CD4-positive, alpha-beta T cell (primary cell): ENCODE measurements around the gene DCPS. TPM values are rescaled to one million over a fixed set of nuclear protein-coding genes. Genes with fewer than 3 reads are reported as not detected.
A peak's percentile ranks its signal among the peaks of the same experiment; 100 is the strongest.

Experiments
- ATAC-seq: fragments of 200-7000 bp; cut with Tn5 transposase; one replicate; pipeline ENCODE4 v1.10.0; 2022; ENCODE audit warnings: mild to moderate bottlenecking; ENCODE audit not compliant: poor library complexity
- CTCF ChIA-PET: fragments of 350-600 bp; sonication (Branson Sonifier 250); formaldehyde crosslinking; loops from one replicate; lab custom pipeline; 2021; ENCODE audit warnings: antibody characterized with exemption, inconsistent platforms; lab: Charles Lee
- POLR2A ChIA-PET: fragments of 350-600 bp; sonication (Branson Sonifier 250); formaldehyde crosslinking; loops from one replicate; lab custom pipeline; 2021; ENCODE audit warnings: antibody characterized with exemption, inconsistent platforms; lab: Charles Lee
- DNase-seq, 14 experiments: peaks; one replicate each; pipeline ENCODE4 v3.0.0-alpha.2; 2013 to 2020; ENCODE audit warnings: mixed read lengths in 2 of 14
- H3K27ac ChIP-seq, 2 donors: one replicate each; pipeline versions ENCODE4 v1.5.1 to v1.7.0; 2013; ENCODE audit warnings: low read length in 2 of 2, low read depth in 1 of 2, mild to moderate bottlenecking in 1 of 2
- H3K27me3 ChIP-seq, 2 experiments: 1 replicate in 1 of 2; 2 replicates in 1 of 2; pipeline versions ENCODE4 v1.6.1 to v1.7.0; 2013; ENCODE audit warnings: low read length in 2 of 2, control low read depth in 1 of 2, mild to moderate bottlenecking in 1 of 2, moderate library complexity in 1 of 2; ENCODE audit not compliant: insufficient read depth in 2 of 2, control insufficient read depth in 1 of 2
- H3K36me3 ChIP-seq: one replicate; pipeline ENCODE4 v1.6.1; 2013; ENCODE audit warnings: low read length, control low read depth; ENCODE audit not compliant: insufficient read depth
- H3K4me1 ChIP-seq: one replicate; pipeline ENCODE4 v1.6.1; 2013; ENCODE audit warnings: low read length, control low read depth; ENCODE audit not compliant: insufficient read depth
- H3K4me3 ChIP-seq: one replicate; pipeline ENCODE4 v1.5.1; 2013; ENCODE audit warnings: mild to moderate bottlenecking, low read length, moderate library complexity
- H3K9me3 ChIP-seq, 2 experiments: 1 replicate in 1 of 2; 2 replicates in 1 of 2; pipeline versions ENCODE4 v1.6.1 to v1.7.0; 2013; ENCODE audit warnings: low read length in 2 of 2, mild to moderate bottlenecking in 2 of 2, control low read depth in 1 of 2, moderate library complexity in 1 of 2; ENCODE audit not compliant: control insufficient read depth in 1 of 2, insufficient read depth in 1 of 2
- H3K27ac Mint-ChIP-seq: one replicate; pipeline ENCODE4 v1.8.0; 2020; ENCODE audit warnings: mixed read lengths
- H3K27me3 Mint-ChIP-seq: one replicate; pipeline ENCODE4 v1.8.0; 2021; ENCODE audit warnings: mixed read lengths
- H3K36me3 Mint-ChIP-seq: one replicate; pipeline ENCODE4 v1.8.0; 2021; ENCODE audit warnings: low read depth, mixed read lengths
- H3K4me1 Mint-ChIP-seq: one replicate; pipeline ENCODE4 v1.8.0; 2021; ENCODE audit warnings: low read depth, mixed read lengths
- H3K4me3 Mint-ChIP-seq: one replicate; pipeline ENCODE4 v1.8.0; 2020; ENCODE audit warnings: mild to moderate bottlenecking, mixed read lengths
- H3K9me3 Mint-ChIP-seq: one replicate; pipeline ENCODE4 v1.8.0; 2020; ENCODE audit warnings: mixed read lengths
- intact Hi-C, 2 experiments: fragments of 100-400 bp; cut with DNase I in 1 of 2; cut with micrococcal nuclease in 1 of 2; formaldehyde crosslinking; loops; one replicate each; pipeline versions ENCODE4 v1.15.1 to v1.9.0; 2023 to 2025; cut with DNase I, micrococcal nuclease
- total RNA-seq, 174 experiments: library from RNA in 2 of 174; stranded (reverse) in 2 of 174; gene quantifications; one replicate each; pipeline ENCODE4 v1.2.3 and lab custom pipeline; 2021 to 2026
- TF ChIP-seq, protein P1 (sequence below): fragments of 200-600 bp; IDR thresholded peaks from one replicate; pipeline ENCODE4 v1.8.0; 2022; ENCODE audit warnings: antibody characterized with exemption, mild to moderate bottlenecking

The DCPS gene
- total RNA-seq, 2 experiments from 2014 or later = 6.2 to 6.3 TPM

DNA sequence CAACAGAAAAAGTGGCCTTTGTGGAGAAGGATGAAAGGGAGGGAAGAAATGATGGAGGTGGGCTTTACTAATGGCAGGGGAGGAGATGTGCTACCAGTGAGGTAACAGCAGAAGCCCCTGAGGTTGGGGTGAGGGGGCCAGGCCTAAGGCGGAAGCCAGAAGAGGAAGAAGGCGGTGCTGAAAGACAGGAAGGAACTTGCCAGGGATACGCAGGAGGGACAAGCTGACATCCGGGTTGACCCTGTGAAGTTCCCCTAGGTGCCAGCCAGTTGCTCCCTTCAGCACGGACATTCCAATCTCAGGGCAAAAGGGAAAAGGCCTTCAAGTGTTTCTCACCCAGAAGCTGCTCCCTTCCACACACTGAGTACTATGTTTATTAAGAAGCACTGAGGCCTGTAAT is 23.3 kb upstream of the DCPS start:
- H3K36me3 ChIP-seq = peaks cover 18% of the 10 kb centered on the region
- H3K27me3 ChIP-seq = no peaks in the 10 kb centered on the region
- Mint-ChIP-seq H3K27me3 (no peaks in the 10 kb centered on the region), H3K27ac (peak overlapping the region; percentile 99), H3K4me1 (peaks cover 53% of the 10 kb centered on the region), H3K36me3 (peaks cover 34% of the 10 kb centered on the region), H3K4me3 (peak overlapping the region; percentile 56), H3K9me3 (no peaks in the 10 kb centered on the region)
- H3K9me3 ChIP-seq = no peaks in the 10 kb centered on the region
- H3K4me1 ChIP-seq = peaks cover 57% of the 10 kb centered on the region
- DNase-seq = peak in 3 of 14 experiments; percentile 13 to 43 (median 37)
- no peak overlapping the region for H3K4me3 ChIP-seq
- ChIA-PET POLR2A (interaction anchor here (1.0 to 5.0 kb wide), 3 partner anchors 12 to 24 kb away, joined by 3 to 77 read pairs (median 34); partner anchors contain the start of genes DCPS, FOXRED1 and SRPRA), CTCF (no interaction called here)
- ATAC-seq = no peak
- peak overlapping the region in 1 of 2 donors; percentile 41 for H3K27ac ChIP-seq
- TF ChIP-seq, protein P1, sequence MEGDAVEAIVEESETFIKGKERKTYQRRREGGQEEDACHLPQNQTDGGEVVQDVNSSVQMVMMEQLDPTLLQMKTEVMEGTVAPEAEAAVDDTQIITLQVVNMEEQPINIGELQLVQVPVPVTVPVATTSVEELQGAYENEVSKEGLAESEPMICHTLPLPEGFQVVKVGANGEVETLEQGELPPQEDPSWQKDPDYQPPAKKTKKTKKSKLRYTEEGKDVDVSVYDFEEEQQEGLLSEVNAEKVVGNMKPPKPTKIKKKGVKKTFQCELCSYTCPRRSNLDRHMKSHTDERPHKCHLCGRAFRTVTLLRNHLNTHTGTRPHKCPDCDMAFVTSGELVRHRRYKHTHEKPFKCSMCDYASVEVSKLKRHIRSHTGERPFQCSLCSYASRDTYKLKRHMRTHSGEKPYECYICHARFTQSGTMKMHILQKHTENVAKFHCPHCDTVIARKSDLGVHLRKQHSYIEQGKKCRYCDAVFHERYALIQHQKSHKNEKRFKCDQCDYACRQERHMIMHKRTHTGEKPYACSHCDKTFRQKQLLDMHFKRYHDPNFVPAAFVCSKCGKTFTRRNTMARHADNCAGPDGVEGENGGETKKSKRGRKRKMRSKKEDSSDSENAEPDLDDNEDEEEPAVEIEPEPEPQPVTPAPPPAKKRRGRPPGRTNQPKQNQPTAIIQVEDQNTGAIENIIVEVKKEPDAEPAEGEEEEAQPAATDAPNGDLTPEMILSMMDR = no peak
- intact Hi-C loops = loop anchor here in 1 of 2 experiments (5.0 to 10.0 kb wide), 2 partner anchors 656 to 1323 kb away; partner anchors contain the start of gene CHEK1

DNA sequence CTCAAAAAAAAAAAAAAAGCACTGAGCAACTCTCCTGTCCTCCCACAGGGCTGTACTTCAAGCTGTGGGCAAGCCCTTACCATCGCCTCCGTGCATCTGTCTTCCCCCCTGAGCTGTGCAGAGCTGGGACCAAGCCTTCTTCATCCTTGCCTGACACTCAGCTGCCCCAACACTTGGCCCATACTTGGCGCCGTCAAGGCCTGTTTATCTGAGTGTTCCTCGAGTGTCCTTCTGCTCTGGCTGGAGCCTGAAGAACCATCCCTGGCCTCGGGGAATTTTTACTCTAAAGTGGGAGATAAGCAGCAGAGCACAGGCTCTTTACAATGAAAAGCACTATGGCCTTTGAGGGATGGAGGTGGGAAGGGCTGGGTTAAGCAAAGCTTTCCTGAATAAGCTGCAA is 22.6 kb upstream of the DCPS start:
- Histone ChIP-seq H3K9me3 (no peaks in the 10 kb centered on the region), H3K4me1 (peaks cover 56% of the 10 kb centered on the region), H3K27ac (no peak overlapping the region), H3K4me3 (no peak overlapping the region), H3K36me3 (peaks cover 13% of the 10 kb centered on the region), H3K27me3 (no peaks in the 10 kb centered on the region)
- CTCF ChIA-PET = no interaction called here
- intact Hi-C loops = loop anchor here in 1 of 2 experiments (1.0 to 10.0 kb wide), 3 partner anchors 11 to 1324 kb away; partner anchors contain the start of gene CHEK1
- Mint-ChIP-seq H3K9me3 (no peaks in the 10 kb centered on the region), H3K36me3 (peaks cover 31% of the 10 kb centered on the region), H3K4me1 (peaks cover 51% of the 10 kb centered on the region), H3K27me3 (no peaks in the 10 kb centered on the region), H3K4me3 (peak overlapping the region; percentile 95), H3K27ac (peak overlapping the region; percentile 99)
- TF ChIP-seq, protein P1 = no peak
- ATAC-seq (no peak), DNase-seq (no peak)
- POLR2A ChIA-PET = interaction anchor here (1.8 to 5.0 kb wide), 4 partner anchors 12 to 394 kb away, joined by 7 to 77 read pairs (median 20); partner anchors contain the start of genes DCPS, FOXRED1, HYLS1 and SRPRA

DNA sequence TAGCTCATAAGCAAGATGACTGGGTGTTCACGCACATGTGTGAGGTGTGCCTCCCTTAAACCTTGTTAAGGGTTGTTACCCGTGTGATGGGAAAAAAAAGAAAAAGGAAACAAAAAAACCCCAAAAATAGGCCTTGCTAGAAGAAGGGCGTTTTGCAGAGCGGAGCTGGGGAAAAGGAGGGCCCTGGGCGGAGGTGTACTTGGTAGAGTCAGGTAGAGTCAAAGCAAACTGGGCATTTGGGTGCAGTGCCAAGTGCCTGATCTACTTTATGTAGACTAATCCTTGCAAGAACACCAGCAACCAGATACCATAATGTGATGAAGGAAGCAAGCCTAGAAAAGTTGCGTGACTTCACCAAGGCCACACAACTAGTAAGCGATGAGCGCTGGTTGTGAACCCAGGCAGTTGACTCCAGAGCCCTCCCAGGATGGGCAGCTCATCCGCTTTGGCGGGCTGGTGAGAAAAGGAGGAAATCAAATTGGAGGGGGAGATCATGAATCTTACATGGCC is 22.1 kb upstream of the DCPS start:
- peak overlapping the region; percentile 95 for H3K4me3 Mint-ChIP-seq
- peak overlapping the region; percentile 99 for H3K27ac Mint-ChIP-seq
- Histone ChIP-seq H3K9me3 (no peaks in the 10 kb centered on the region), H3K36me3 (peaks cover 13% of the 10 kb centered on the region), H3K4me3 (peak overlapping the region; percentile 89), H3K27ac (peak overlapping the region in 1 of 2 donors; percentile 54), H3K4me1 (peaks cover 56% of the 10 kb centered on the region), H3K27me3 (no peaks in the 10 kb centered on the region)
- POLR2A ChIA-PET = interaction anchor here (0.9 to 5.0 kb wide), 7 partner anchors 13 to 394 kb away, joined by 4 to 77 read pairs (median 8); partner anchors contain the start of genes DCPS, FAM118B, FOXRED1 and HYLS1
- no peak for ATAC-seq
- no peak for DNase-seq
- CTCF ChIA-PET = no interaction called here
- peaks cover 36% of the 10 kb centered on the region for H3K36me3 Mint-ChIP-seq
- H3K4me1 Mint-ChIP-seq = peaks cover 56% of the 10 kb centered on the region
- H3K27me3 Mint-ChIP-seq = no peaks in the 10 kb centered on the region
- intact Hi-C loops = loop anchor here (1.0 to 10.0 kb wide), 5 partner anchors 11 to 1324 kb away; partner anchors contain the start of genes CHEK1 (in 1 of the 2) and SRPRA (in 1 of the 2)
- TF ChIP-seq, protein P1 = no peak
- no peaks in the 10 kb centered on the region for H3K9me3 Mint-ChIP-seq
